ENCODE results near the gene EXOG.

EXOG gene

GRCh38 chr3:38477839-38478450 lies 18.2 kb upstream of the EXOG start:
- TF ChIP-seq GATA1 (IDR thresholded peaks at IDR 0.05; ENCODE audit: low read depth, low read length) (no peak), POLR2A (IDR thresholded peaks at IDR 0.05; ENCODE audit: low read length) (no peak)
- DNase-seq, result no peak

- TF ChIP-seq GATA1 (IDR thresholded peaks at IDR 0.05; ENCODE audit: low read depth, low read length), result no peak
- no peak for TF ChIP-seq POLR2A (IDR thresholded peaks at IDR 0.05; ENCODE audit: low read length)
Measured at GRCh38 chr3:38478901-38479300, 17.2 kb upstream of the EXOG start.

GRCh38 chr3:38479431-38480092 lies 16.6 kb upstream of the EXOG start:
- no peak for TF ChIP-seq GATA1 (IDR thresholded peaks at IDR 0.05; ENCODE audit: low read depth, low read length)
- TF ChIP-seq POLR2A (IDR thresholded peaks at IDR 0.05; ENCODE audit: low read length), result no peak
- peak; percentile 48 to 76 for DNase-seq

More at GRCh38 chr3:38478901-38479300, 17.2 kb upstream of the EXOG start:
- DNase-seq, result no peak

- no peak for DNase-seq
Measured at GRCh38 chr3:38480093-38480445, 16.1 kb upstream of the EXOG start.

GRCh38 chr3:38480930-38481329 lies 15.2 kb upstream of the EXOG start:
- no peak for DNase-seq
- TF ChIP-seq GATA1 (IDR thresholded peaks at IDR 0.05; ENCODE audit: low read depth, low read length), result no peak

More at GRCh38 chr3:38480093-38480445, 16.1 kb upstream of the EXOG start:
- TF ChIP-seq POLR2A (IDR thresholded peaks at IDR 0.05; ENCODE audit: low read length) (no peak), GATA1 (IDR thresholded peaks at IDR 0.05; ENCODE audit: low read depth, low read length) (no peak)

GRCh38 chr3:38482951-38483350 lies 13.2 kb upstream of the EXOG start:
- DNase-seq, result no peak
- no peak for TF ChIP-seq GATA1 (IDR thresholded peaks at IDR 0.05; ENCODE audit: low read depth, low read length)
- TF ChIP-seq POLR2A (IDR thresholded peaks at IDR 0.05; ENCODE audit: low read length), result no peak

GRCh38 chr3:38487323-38487722 lies 8.8 kb upstream of the EXOG start:
- no peak for TF ChIP-seq POLR2A (IDR thresholded peaks at IDR 0.05; ENCODE audit: low read length)
- TF ChIP-seq GATA1 (IDR thresholded peaks at IDR 0.05; ENCODE audit: low read depth, low read length), result no peak
- no peak for DNase-seq

- DNase-seq, result no peak
- TF ChIP-seq POLR2A (IDR thresholded peaks at IDR 0.05; ENCODE audit: low read length) (no peak), GATA1 (IDR thresholded peaks at IDR 0.05; ENCODE audit: low read depth, low read length) (no peak)
Measured at GRCh38 chr3:38488949-38489348, 7.2 kb upstream of the EXOG start.

GRCh38 chr3:38489766-38490165 lies 6.4 kb upstream of the EXOG start:
- DNase-seq, result no peak
- TF ChIP-seq GATA1 (IDR thresholded peaks at IDR 0.05; ENCODE audit: low read depth, low read length) (no peak), POLR2A (IDR thresholded peaks at IDR 0.05; ENCODE audit: low read length) (no peak)

- DNase-seq, result no peak
- TF ChIP-seq GATA1 (IDR thresholded peaks at IDR 0.05; ENCODE audit: low read depth, low read length) (no peak), POLR2A (IDR thresholded peaks at IDR 0.05; ENCODE audit: low read length) (no peak)
Measured at GRCh38 chr3:38490281-38491030, 5.7 kb upstream of the EXOG start.

- TF ChIP-seq GATA1 (IDR thresholded peaks at IDR 0.05; ENCODE audit: low read depth, low read length), result no peak
- TF ChIP-seq POLR2A (IDR thresholded peaks at IDR 0.05; ENCODE audit: low read length), result no peak
- no peak for DNase-seq
Measured at GRCh38 chr3:38491215-38491614, 4.9 kb upstream of the EXOG start.

- no peak for TF ChIP-seq GATA1 (IDR thresholded peaks at IDR 0.05; ENCODE audit: low read depth, low read length)
- TF ChIP-seq POLR2A (IDR thresholded peaks at IDR 0.05; ENCODE audit: low read length), result no peak
Measured at GRCh38 chr3:38493031-38493430, 3.1 kb upstream of the EXOG start.

GRCh38 chr3:38497031-38497430 lies 891 bp downstream of the EXOG start:
- TF ChIP-seq GATA1 (IDR thresholded peaks at IDR 0.05; ENCODE audit: low read depth, low read length) (no peak), POLR2A (IDR thresholded peaks at IDR 0.05; ENCODE audit: low read length) (no peak)
- DNase-seq, result no peak

More at GRCh38 chr3:38493031-38493430, 3.1 kb upstream of the EXOG start:
- DNase-seq, result no peak

GRCh38 chr3:38500688-38501417 lies 4.7 kb downstream of the EXOG start:
- TF ChIP-seq POLR2A (IDR thresholded peaks at IDR 0.05; ENCODE audit: low read length) (no peak), GATA1 (IDR thresholded peaks at IDR 0.05; ENCODE audit: low read depth, low read length) (no peak)
- no peak for DNase-seq

Data from erythroblast (primary cell).